SK-N-DZ (cell line): Measurements from ENCODE around the gene APLNR.

Experiments
- DNase-seq: peaks from one replicate; pipeline ENCODE4 v3.0.0-alpha.2; 2015; ENCODE audit warnings: low spot score

The APLNR gene

DNA sequence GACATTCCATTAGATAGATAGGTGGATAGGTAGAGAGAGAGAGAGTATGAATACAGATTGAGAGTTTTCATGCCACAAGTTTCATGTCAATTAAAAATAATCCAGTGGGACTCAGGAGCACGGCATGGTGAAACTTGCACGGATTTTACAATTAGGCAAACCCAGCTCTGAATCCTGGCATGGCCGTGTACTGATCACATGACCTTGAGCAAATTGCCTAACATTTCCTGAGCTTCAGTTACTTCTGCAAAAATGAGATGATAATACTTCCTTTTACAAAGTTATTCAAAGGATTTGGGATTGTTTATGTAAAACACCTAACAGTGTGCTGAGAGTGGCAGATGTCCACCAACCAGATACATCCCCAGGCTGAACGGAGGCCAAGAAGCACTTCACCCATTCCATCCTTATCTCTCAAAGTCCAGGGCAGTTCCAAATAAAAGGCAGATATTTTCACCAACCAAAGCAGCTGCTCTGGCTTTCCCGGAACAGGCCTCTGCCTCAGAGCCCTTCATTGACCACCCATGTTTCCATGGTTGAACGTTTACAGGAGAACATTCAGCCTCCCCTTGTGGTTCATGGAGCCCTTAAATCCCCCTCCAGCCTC lies 17.9 kb downstream of the APLNR start:
- no peak for DNase-seq

- DNase-seq: no peak
These were observed 20.0 kb downstream of the APLNR start for GRCh38 chr11:57217053-57217452.

GRCh38 chr11:57216463-57216862 lies 20.6 kb downstream of the APLNR start:
- DNase-seq: no peak

- DNase-seq: no peak
These were observed 22.6 kb downstream of the APLNR start for GRCh38 chr11:57214494-57214893.

GRCh38 chr11:57214098-57214417 lies 23.0 kb downstream of the APLNR start:
- no peak for DNase-seq

- DNase-seq: no peak
These were observed 23.5 kb downstream of the APLNR start for GRCh38 chr11:57213342-57214097.

GRCh38 chr11:57210781-57211180 lies 26.3 kb downstream of the APLNR start:
- no peak for DNase-seq

- DNase-seq: no peak
These were observed 29.9 kb downstream of the APLNR start for GRCh38 chr11:57207168-57207567.

DNA sequence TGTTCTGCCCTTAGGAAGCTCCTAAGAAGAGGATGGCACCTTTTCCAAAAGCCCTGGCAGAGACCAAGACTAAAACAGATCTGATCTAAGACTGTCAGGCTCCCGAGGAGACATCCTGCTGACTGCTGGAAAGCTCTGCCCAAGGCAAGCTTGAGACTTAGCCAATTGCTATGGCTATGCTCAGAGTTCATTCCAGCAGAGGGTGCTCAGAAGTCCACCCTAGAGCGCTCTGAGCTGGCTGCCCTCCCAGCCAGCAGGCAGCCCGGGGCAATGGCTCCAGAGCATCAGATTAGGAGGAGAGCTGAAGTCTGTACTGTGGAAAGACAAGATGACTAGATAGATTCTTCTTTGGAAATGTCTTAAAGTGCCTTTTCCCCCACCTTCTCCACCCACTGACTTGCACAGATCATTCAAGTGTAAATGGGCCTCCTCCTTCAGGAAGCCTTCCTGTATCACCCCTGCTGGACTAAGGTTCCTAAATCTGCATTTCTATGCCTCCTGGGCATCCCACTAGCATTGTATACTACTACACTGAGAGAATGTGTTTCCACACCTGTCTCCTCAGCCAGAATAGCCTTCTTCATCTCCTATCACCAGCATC lies 31.9 kb downstream of the APLNR start:
- no peak for DNase-seq

DNA sequence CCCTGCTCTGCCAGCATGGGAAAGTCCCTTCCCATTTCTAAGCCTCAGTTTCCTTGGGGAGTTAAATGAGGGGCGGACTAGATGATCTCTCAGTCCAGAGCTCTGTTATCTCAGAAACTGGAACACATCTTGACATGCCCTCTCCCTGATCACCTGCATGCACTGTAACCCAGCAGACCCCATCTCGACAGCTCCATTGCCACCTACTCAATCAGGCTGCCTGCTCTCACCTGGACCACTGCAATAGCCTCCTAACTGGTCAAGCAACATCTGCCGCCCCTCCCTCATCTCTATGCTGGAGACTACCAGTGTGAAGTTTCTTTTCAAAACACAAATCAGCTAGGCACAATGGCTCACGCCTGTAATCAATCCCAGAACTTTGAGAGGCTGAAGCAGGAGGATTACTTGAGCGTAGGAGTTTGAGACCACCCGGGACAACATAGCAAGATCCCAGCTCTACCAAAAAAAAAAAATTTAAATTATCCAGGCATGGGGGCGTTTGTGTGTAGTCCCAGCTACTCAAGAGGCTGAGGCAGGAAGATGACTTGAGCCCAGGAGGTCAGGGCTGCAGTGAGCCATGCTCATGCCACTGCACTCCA lies 33.1 kb downstream of the APLNR start:
- DNase-seq: no peak

DNA sequence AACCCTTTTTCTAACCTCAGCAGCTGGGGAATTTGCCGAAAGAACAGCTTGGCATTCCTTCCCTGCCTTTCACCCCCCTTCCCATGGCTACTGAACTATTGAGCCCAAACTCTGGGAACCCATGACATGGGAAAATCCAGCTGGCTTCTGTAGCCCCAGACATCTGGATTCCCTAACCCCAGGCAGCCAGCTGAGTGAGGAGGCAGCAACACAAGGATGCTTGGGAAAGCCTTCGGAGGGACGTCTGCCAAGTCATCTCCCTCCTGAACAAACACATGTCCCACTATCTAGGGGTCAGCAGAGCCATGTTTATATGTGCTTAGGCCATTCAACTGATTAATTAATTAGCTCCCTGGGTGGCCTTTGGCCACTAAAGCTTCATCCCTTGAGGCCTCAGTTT lies 33.7 kb downstream of the APLNR start:
- DNase-seq: no peak

DNA sequence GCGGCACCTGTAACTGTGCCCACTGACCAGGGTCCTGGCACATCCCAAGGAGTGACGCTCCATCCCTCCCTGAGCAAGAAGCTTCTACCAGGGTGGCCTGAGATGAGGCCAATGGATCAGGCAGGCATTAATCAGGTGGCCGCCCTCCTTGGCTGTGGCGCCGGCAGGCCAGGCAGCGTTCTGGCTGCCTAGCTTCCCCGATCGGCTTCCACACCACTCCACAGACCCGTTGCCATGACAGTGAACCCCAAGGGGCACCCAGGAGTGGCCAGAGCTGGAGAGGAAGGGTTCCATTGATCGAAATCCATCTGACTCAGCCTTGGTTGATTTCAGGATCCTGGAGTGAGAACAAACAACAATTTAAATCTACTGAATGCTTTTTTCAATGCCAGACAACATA lies 34.8 kb downstream of the APLNR start:
- DNase-seq: no peak

- DNase-seq: no peak
These were observed 36.1 kb downstream of the APLNR start for GRCh38 chr11:57200917-57201316.

- no peak for DNase-seq
These were observed 37.7 kb downstream of the APLNR start for GRCh38 chr11:57199330-57199729.

DNA sequence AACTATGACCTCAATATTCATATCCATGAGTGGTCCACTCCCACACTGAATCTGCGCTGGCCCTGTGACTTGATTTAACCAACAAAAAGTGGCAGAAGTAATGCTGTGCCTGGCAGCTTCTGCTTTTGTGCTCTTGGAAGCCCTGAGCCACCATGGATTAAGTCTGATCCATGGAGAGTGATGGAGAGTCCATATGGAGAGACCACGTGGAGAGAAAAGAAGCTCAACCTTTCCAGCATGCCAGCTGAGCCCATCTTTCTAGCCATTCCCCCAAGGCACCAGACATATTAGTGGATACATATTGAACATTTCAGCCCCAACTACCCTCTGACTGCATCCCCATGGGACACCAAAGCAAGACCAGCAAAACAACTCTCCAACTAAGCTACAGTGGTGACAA lies 39.3 kb downstream of the APLNR start:
- DNase-seq: no peak

DNA sequence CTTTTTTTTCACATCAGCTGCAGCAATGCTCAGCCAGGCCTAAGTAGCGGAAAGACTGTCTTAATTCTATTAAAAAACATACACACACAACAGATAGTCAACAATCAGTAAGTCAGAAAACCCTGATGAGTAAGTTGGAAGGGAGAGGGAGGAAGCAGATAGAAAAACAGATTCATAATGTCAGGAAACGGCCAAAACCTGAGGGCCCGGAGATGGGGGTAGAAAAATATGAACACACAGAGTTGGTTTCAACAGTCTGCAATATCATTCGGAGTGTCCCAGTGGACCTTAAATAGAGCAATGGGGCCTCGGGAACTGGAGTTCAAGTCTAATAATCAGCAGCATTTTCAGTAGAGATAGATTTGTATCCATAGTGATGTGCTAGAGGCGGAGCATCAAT lies 40.5 kb downstream of the APLNR start:
- DNase-seq: no peak

- DNase-seq: no peak
These were observed 44.7 kb downstream of the APLNR start for GRCh38 chr11:57192316-57192715.

GRCh38 chr11:57191311-57192219 lies 45.5 kb downstream of the APLNR start:
- no peak for DNase-seq

DNA sequence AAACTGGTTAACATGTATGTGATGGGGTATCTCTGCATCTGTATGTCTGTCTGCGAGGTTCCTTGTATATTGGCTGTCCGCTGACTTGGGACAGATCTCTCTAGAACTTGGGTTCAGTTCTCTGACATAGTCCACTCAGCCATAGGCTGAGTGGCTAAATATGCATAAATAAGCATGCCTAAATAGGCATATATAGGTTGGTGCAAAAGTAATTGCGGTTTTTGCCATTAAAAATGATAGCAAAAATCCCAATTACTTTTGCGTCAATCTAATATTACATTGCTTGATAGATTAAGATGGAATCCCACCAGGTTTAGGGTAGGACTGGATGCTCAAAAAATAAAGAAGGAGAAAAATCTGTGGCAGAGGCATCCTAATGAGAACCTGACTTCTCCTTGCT lies 46.5 kb downstream of the APLNR start:
- DNase-seq: no peak
